ENCODE measurements around the gene SIPA1L2. TPM values are rescaled to one million over a fixed set of nuclear protein-coding genes. Genes with fewer than 3 reads are reported as not detected.

The SIPA1L2 gene
- total RNA-seq, 1 donor from 2014 or later: 0.13 TPM

GRCh38 chr1:232644209-232644608 is 14.3 kb upstream of the SIPA1L2 start:
- Mint-ChIP-seq H3K4me3 (no peak overlapping the region), H3K27me3 (no peaks in the 10 kb centered on the region), H3K27ac (no peak overlapping the region), H3K36me3 (ENCODE audit: low read depth) (no peaks in the 10 kb centered on the region), H3K9me3 (no peaks in the 10 kb centered on the region), H3K4me1 (no peaks in the 10 kb centered on the region)
- intact Hi-C loops (cut with micrococcal nuclease): no loop called here
- DNase-seq (no peak), ATAC-seq (ENCODE audit: low read depth) (no peak)
- TF ChIP-seq, protein P1, sequence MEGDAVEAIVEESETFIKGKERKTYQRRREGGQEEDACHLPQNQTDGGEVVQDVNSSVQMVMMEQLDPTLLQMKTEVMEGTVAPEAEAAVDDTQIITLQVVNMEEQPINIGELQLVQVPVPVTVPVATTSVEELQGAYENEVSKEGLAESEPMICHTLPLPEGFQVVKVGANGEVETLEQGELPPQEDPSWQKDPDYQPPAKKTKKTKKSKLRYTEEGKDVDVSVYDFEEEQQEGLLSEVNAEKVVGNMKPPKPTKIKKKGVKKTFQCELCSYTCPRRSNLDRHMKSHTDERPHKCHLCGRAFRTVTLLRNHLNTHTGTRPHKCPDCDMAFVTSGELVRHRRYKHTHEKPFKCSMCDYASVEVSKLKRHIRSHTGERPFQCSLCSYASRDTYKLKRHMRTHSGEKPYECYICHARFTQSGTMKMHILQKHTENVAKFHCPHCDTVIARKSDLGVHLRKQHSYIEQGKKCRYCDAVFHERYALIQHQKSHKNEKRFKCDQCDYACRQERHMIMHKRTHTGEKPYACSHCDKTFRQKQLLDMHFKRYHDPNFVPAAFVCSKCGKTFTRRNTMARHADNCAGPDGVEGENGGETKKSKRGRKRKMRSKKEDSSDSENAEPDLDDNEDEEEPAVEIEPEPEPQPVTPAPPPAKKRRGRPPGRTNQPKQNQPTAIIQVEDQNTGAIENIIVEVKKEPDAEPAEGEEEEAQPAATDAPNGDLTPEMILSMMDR (IDR thresholded peaks at IDR 0.05): no peak
- CTCF ChIA-PET: no interaction called here
- POLR2A ChIA-PET: no interaction called here

DNA sequence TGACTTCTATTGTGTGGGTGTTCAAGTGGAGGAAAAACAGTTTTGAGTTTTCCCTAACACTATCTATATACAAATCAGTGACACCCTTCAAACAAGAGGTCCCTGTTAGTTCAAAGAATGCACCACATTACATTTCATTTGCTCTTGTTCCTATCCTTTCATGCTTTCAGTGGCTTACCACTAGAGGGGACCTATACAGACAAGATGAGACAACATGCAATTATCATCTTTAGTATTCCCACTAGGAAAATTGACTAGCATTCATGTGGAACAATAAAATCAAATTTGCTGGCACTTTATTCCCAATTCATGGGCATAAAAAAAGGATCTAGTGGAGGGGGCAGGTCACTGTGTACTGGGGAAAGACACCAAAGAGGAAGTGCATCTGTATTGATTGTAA is 13.3 kb upstream of the SIPA1L2 start:
- intact Hi-C loops (cut with micrococcal nuclease): no loop called here
- TF ChIP-seq, protein P1 (IDR thresholded peaks at IDR 0.05): no peak
- Mint-ChIP-seq H3K4me3 (no peak overlapping the region), H3K9me3 (no peaks in the 10 kb centered on the region), H3K27me3 (no peaks in the 10 kb centered on the region), H3K27ac (no peak overlapping the region), H3K4me1 (no peaks in the 10 kb centered on the region), H3K36me3 (ENCODE audit: low read depth) (no peaks in the 10 kb centered on the region)
- ATAC-seq (ENCODE audit: low read depth) (no peak), DNase-seq (no peak)
- ChIA-PET CTCF (no interaction called here), POLR2A (no interaction called here)

- CTCF ChIA-PET: no interaction called here
Observed at GRCh38 chr1:232641507-232641906, 11.6 kb upstream of the SIPA1L2 start.

GRCh38 chr1:232636799-232637198 is 6.9 kb upstream of the SIPA1L2 start:
- ATAC-seq (ENCODE audit: low read depth) (no peak), DNase-seq (no peak)
- no peak overlapping the region for H3K4me3 Mint-ChIP-seq
- no peaks in the 10 kb centered on the region for H3K36me3 Mint-ChIP-seq (ENCODE audit: low read depth)
- H3K4me1 Mint-ChIP-seq: no peaks in the 10 kb centered on the region
- TF ChIP-seq, protein P1 (IDR thresholded peaks at IDR 0.05): no peak
- ChIA-PET POLR2A (no interaction called here), CTCF (interaction anchor here (1.0 kb wide), 1 partner anchor 9 kb away, joined by 3 read pairs; no protein-coding TSS in a partner anchor)
- H3K27ac Mint-ChIP-seq: no peak overlapping the region
- intact Hi-C loops (cut with micrococcal nuclease): loop anchor here (10.0 kb wide), 1 partner anchor 388 kb away; no protein-coding TSS in a partner anchor
- H3K27me3 Mint-ChIP-seq: peaks cover 10% of the 10 kb centered on the region
- no peaks in the 10 kb centered on the region for H3K9me3 Mint-ChIP-seq

More at GRCh38 chr1:232641507-232641906, 11.6 kb upstream of the SIPA1L2 start:
- Mint-ChIP-seq H3K4me1 (no peaks in the 10 kb centered on the region), H3K9me3 (no peaks in the 10 kb centered on the region), H3K36me3 (ENCODE audit: low read depth) (no peaks in the 10 kb centered on the region), H3K27me3 (no peaks in the 10 kb centered on the region), H3K4me3 (no peak overlapping the region), H3K27ac (no peak overlapping the region)
- ATAC-seq (ENCODE audit: low read depth): no peak
- POLR2A ChIA-PET: no interaction called here
- DNase-seq: no peak
- TF ChIP-seq, protein P1 (IDR thresholded peaks at IDR 0.05): no peak
- intact Hi-C loops (cut with micrococcal nuclease): no loop called here

GRCh38 chr1:232635778-232636356 is 5.9 kb upstream of the SIPA1L2 start:
- H3K36me3 Mint-ChIP-seq (ENCODE audit: low read depth): no peaks in the 10 kb centered on the region
- ATAC-seq (ENCODE audit: low read depth): peak; percentile 40
- TF ChIP-seq, protein P1 (IDR thresholded peaks at IDR 0.05): peak; percentile 50
- CTCF ChIA-PET: no interaction called here
- peaks cover 1% of the 10 kb centered on the region for H3K4me1 Mint-ChIP-seq
- peaks cover 11% of the 10 kb centered on the region for H3K27me3 Mint-ChIP-seq
- POLR2A ChIA-PET: no interaction called here
- intact Hi-C loops (cut with micrococcal nuclease): loop anchor here (10.0 kb wide), 1 partner anchor 389 kb away; no protein-coding TSS in a partner anchor
- no peak overlapping the region for H3K27ac Mint-ChIP-seq
- H3K4me3 Mint-ChIP-seq: no peak overlapping the region
- H3K9me3 Mint-ChIP-seq: no peaks in the 10 kb centered on the region
- no peak for DNase-seq
